ENCODE results near the gene DPEP2.
"Not testable (repeated sequence)": the region's sequence is repeated elsewhere in the genome, so short reads cannot be mapped to it uniquely, and the experiment has no call there.

Gene DPEP2, protein sequence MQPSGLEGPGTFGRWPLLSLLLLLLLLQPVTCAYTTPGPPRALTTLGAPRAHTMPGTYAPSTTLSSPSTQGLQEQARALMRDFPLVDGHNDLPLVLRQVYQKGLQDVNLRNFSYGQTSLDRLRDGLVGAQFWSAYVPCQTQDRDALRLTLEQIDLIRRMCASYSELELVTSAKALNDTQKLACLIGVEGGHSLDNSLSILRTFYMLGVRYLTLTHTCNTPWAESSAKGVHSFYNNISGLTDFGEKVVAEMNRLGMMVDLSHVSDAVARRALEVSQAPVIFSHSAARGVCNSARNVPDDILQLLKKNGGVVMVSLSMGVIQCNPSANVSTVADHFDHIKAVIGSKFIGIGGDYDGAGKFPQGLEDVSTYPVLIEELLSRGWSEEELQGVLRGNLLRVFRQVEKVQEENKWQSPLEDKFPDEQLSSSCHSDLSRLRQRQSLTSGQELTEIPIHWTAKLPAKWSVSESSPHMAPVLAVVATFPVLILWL

GRCh38 chr16:67998779-67999688 is at the start of gene DPEP2:
Gene DPEP2 (minus strand): TSS chr16:67999484. CDS start chr16:67993212, 6,272 bp downstream.
- intact Hi-C loops (cut with DNase I) = not testable (repeated sequence)
- peak in 11 of 42 donors; percentile 8 to 46 (median 38) for DNase-seq

DNA sequence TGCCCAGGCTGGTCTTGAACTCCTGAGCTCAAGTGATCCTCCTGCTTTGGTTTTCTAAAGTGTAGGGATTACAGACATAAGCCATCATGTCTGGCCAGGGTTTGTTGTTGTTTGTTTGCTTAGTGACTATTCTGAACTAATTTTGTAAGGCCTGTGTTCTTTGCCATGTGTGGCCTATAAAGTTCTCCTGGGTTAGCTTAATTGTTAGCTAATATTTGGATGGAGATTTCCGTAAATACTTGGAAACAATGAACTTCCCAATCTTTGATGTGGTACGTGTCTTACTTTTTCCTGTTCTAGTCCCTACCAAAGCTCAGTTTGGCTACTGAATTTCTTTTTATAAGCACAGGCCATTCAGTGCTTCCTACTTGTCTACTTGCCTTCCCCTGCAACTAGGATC is 48.7 kb upstream of the DPEP2 start:
- DNase-seq = no peak
- intact Hi-C loops (cut with DNase I) = no loop called here

DNA sequence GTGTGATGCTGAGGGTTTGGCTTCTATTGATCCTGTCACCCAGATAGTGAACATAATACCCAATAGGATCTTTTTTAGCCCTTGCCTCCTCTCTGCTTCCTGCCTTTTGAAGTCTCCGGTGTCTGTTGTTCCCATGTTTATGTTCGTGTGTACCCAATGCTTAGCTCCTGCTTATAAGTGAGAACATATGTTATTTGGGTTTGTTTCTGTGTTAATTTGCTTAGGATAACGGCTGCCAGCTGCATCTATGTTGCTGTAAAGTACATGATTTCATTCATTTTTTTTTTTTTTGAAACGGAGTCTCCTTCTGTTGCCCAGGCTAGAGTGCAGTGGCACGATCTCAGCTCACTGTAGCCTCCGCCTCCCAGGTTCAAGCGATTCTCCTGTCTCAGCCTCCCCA is 46.8 kb upstream of the DPEP2 start:
- no peak for DNase-seq
- intact Hi-C loops (cut with DNase I) = no loop called here

DNA sequence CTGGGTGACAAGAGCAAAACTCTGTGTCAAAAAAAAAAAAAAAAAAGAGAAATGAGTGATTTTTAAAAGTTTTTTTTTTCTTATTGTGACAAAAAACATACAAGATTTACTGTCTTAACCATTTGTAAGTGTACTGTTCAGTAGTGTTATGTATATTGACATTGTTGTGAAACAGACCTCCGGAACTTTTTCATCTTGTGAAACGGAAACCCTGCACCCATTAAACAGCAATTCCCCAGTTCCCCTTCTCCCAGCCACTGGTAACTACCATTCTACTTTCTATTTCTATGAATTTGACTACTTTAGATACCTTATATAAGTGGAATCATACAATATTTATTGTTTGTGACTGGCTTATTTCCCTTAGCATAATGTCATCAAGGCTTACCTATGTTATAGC is 42.5 kb upstream of the DPEP2 start:
- intact Hi-C loops (cut with DNase I) = loop anchor here (2.0 kb wide), 1 partner anchor 49 kb away; no protein-coding TSS in a partner anchor
- DNase-seq = no peak

DNA sequence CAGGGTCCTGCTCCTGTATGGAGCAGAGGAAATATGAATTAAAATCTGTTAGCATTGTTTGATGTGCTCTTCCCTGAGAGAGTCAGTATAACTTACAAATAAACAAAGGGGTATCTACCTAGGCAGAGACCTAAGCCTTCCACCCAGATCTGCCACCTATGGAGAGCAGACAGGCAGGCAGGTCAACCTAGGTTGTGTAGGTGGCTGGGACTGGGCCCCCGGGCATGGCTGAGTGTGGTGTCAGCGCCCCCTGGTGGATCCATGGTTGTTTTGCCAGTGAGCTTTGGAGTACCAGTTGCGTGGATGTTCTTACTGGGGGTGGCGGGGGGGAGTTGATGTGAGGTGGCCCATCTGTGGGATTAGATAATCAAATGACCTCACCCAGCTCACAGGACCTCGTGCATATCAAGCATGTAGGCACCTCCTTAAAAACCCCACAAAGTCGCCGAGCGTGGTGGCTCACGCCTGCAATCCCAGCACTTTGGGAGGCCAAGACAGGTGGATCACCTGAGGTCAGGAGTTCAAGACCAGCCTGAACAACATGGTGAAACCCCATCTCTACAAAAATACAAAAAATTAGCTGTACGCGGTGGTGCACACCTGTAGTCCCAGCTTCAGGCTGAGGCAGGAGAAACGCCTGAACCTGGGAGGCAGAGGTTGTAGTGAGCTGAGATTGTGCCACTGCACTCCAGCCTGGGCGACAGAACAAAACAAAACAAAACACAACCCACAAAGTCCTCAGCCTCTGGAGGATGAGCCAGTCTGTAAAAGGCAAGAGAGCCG is 41.4 kb upstream of the DPEP2 start:
- intact Hi-C loops (cut with DNase I) = loop anchor here (2.0 kb wide), 1 partner anchor 48 kb away; no protein-coding TSS in a partner anchor
- peak; percentile 62 to 94 (median 84) for DNase-seq

- no peak for DNase-seq
- intact Hi-C loops (cut with DNase I) = loop anchor here (10.0 kb wide), 1 partner anchor 223 kb away; no protein-coding TSS in a partner anchor
Observed at GRCh38 chr16:68037841-68038597, 38.7 kb upstream of the DPEP2 start.

DNA sequence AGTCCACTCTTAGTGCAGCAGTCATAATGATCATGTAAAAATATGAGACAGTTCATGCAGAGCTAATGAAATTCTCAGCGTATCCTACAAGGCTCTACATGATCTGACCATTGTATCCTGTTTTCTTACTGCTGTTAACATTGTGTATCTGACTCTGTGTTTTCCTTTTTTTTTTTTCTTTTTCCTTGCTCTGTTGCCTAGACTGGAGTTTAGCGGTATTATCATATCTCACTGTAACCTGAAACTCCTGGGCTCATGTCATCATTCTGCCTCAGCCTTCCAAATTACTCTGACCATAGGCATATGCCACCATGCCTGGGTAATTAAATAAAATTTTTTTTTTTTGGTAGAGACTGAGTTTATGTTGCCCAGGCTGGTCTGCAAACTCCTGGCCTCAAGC is 35.9 kb upstream of the DPEP2 start:
- no peak for DNase-seq
- intact Hi-C loops (cut with DNase I) = loop anchor here (10.0 kb wide), 1 partner anchor 220 kb away; no protein-coding TSS in a partner anchor

DNA sequence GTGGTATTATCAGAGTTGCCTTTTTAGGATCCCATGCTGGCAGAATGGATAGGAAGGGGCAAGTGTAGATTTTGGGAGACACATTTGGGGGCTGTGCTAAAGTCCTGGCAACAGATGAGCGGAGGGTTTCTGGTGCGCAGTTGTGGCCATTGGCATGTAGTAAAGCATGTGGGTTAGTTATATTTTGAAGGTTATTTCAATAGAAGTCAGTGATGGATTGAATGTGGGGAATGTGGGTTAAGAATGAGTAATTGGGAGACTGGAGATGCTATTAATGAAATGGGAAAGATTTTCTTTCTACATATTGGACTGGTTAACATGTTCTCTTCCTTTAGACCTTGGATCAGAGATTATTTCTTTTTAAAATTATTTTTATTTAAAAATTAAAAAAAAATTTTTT is 33.8 kb upstream of the DPEP2 start:
- intact Hi-C loops (cut with DNase I) = loop anchor here (10.0 kb wide), 1 partner anchor 218 kb away; no protein-coding TSS in a partner anchor
- DNase-seq = no peak

- intact Hi-C loops (cut with DNase I) = loop anchor here (10.0 kb wide), 1 partner anchor 217 kb away; no protein-coding TSS in a partner anchor
- DNase-seq = peak in 12 of 42 donors; percentile 7 to 56 (median 26)
Observed at GRCh38 chr16:68031951-68032350, 32.7 kb upstream of the DPEP2 start.

- DNase-seq = not testable (repeated sequence)
- intact Hi-C loops (cut with DNase I) = loop anchor here (10.0 kb wide), 1 partner anchor 215 kb away; no protein-coding TSS in a partner anchor
Observed at GRCh38 chr16:68030108-68030507, 30.8 kb upstream of the DPEP2 start.

GRCh38 chr16:68028996-68029395 is 29.7 kb upstream of the DPEP2 start:
- intact Hi-C loops (cut with DNase I) = no loop called here
- DNase-seq = no peak

- intact Hi-C loops (cut with DNase I) = no loop called here
- peak; percentile 74 to 98 (median 94) for DNase-seq
Observed at GRCh38 chr16:68022728-68023537, 23.6 kb upstream of the DPEP2 start, which contains the start of the genes DDX28 and DUS2. Gene DDX28 (minus strand): TSS chr16:68023232. CDS start chr16:68023202, 30 bp downstream. Gene DUS2 (plus strand): TSS chr16:68023284. CDS start chr16:68038024, 14,740 bp downstream.

- peak in 7 of 42 donors; percentile 10 to 39 (median 17) for DNase-seq
- intact Hi-C loops (cut with DNase I) = no loop called here
Observed at GRCh38 chr16:68022278-68022727, 23.0 kb upstream of the DPEP2 start.

DNA sequence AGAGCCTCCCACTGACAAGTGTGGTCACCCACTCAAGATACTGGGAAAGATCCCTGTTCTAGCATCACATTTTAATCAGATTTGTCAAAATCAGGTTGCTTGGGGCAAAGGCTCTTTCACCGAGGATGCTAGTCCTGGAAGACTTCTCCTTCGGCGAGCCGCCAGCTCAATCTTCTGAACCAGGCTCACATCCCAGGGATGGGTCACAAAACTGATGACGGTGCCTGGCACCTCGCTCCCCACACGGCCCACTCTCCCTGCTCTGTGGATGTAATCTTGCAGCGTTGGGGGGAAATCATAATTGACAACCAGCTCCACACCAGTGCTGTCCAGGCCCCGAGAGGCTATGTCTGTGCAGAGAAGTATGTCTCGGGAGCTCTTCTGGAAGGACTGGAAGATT is 22.2 kb upstream of the DPEP2 start:
- intact Hi-C loops (cut with DNase I) = no loop called here
- no peak for DNase-seq

DNA sequence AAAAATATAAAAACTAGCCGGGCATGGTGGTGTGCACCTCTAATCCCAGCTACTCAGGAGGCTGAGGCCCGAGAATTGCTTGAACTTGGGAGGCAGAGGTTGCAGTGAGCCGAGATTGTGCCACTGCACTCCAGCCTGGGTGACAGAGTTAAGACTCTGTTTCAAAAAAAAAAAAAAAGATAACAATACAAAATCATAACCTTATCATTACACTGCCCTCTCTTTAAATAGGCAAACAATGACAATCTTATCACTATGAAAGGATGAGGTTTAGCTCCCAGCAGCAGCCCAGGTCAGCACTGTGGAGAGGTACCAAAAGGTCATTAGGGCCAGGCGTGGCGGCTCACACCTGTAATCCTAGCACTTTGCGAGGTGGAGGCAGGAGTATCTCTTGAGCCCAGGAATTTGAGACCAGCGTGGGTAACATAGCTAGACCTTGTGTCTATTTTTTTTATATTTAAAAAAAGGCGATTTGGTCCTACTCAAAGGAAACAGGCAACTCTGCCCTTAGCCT is 19.9 kb upstream of the DPEP2 start:
- intact Hi-C loops (cut with DNase I) = no loop called here
- no peak for DNase-seq

DNA sequence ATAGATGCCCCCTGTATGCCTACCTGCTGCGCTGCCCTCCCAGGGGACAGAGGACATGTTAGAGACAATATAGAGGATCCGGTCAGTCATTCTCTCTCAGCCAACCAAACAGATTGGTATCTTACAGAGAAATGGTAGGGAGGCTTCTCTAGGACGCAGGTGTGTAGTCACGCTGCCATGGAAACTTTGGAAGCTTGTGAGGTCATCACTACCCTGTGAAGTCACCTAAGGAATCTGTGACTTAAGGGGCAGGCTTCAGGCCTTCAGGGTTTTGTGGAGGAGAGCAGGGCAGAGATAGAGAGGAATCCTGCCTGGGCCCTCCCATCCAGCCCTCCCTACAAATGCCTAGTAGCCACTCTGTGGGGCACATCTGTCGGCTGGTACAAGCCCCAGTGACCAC is 16.4 kb upstream of the DPEP2 start, which contains the start of gene DPEP2NB:
DPEP2NB (minus strand) TSS at position 231 of the 400 bp plus-strand sequence; CDS start at position 90, 141 bp downstream.
- intact Hi-C loops (cut with DNase I) = no loop called here
- no peak for DNase-seq
